OCI-LY3 (cell line): Measurements from ENCODE around the gene PTCD2.

Experiments used
- EZH2phosphoT487 ChIP-seq: fragments of 200-600 bp; shearing (Covaris generic); IDR thresholded peaks from 2 replicates; pipeline ENCODE4 v1.6.1; 2018; ENCODE audit warnings: antibody characterized with exemption, mixed run types, low read depth
- TF ChIP-seq, protein P1 (sequence below): fragments of 200-600, 300-600 bp; sonication (generic); IDR thresholded peaks from 2 replicates; pipeline ENCODE4 v1.5.1; 2014; ENCODE audit warnings: antibody characterized with exemption, low read length, low read depth

DNA sequence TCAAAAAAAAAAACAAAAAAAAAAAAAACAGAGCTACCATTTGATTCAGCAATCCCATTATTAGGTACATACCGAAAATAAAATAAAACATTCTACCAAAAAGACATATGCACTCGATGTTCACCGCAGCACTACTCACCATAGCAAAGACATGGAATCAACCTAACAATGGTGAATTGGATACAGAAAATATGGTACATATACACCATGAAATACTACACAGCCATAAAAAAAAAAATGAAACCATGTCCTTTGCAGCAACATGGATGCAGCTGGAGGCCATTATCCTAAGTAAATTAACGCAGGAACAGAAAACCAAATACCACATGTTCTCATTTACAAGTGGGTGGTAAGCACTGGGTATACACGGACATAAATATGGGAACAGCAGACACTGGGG, 21.5 kb upstream of the PTCD2 start:
- TF ChIP-seq, protein P1, sequence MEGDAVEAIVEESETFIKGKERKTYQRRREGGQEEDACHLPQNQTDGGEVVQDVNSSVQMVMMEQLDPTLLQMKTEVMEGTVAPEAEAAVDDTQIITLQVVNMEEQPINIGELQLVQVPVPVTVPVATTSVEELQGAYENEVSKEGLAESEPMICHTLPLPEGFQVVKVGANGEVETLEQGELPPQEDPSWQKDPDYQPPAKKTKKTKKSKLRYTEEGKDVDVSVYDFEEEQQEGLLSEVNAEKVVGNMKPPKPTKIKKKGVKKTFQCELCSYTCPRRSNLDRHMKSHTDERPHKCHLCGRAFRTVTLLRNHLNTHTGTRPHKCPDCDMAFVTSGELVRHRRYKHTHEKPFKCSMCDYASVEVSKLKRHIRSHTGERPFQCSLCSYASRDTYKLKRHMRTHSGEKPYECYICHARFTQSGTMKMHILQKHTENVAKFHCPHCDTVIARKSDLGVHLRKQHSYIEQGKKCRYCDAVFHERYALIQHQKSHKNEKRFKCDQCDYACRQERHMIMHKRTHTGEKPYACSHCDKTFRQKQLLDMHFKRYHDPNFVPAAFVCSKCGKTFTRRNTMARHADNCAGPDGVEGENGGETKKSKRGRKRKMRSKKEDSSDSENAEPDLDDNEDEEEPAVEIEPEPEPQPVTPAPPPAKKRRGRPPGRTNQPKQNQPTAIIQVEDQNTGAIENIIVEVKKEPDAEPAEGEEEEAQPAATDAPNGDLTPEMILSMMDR: no peak
- TF ChIP-seq EZH2phosphoT487: no peak
